ENCODE data around the gene MPP2. TPM values are rescaled to one million over a fixed set of nuclear protein-coding genes. Genes with fewer than 3 reads are reported as not detected.
A peak's percentile ranks its signal among the peaks of the same experiment; 100 is the strongest.

The MPP2 gene
- total and polyA plus RNA-seq, 9 of the 15 experiments (the other 6 are each of a cell fraction or from before 2014, with no cell fraction given) = 0.04 to 1.0 (median 0.24) TPM

- Histone ChIP-seq H3K79me2 (ENCODE audit: control insufficient read depth, insufficient read depth, low read length) (no peaks in the 10 kb centered on the region), H3K27me3 (ENCODE audit: control insufficient read depth in 2 of 2, insufficient read depth in 2 of 2, low read length in 2 of 2) (peaks cover 12 to 44% of the 10 kb centered on the region in 2 experiments; a peak in 4 of 5 replicates), H3K27ac (ENCODE audit: extremely low read depth, low read depth, low read length) (no peak overlapping the region), H3K4me1 (replicated peaks in 1 of 2; ENCODE audit: control insufficient read depth in 2 of 2, insufficient read depth in 2 of 2, low read length in 2 of 2) (peaks cover 0 to 3% of the 10 kb centered on the region in 2 experiments; a peak in 4 of 5 replicates), H2AFZ (ENCODE audit: low read depth, low read length) (no peak overlapping the region), H3K36me3 (ENCODE audit: control insufficient read depth, insufficient read depth, low read length) (no peaks in the 10 kb centered on the region), H3K9me3 (replicated peaks; ENCODE audit: control insufficient read depth, insufficient read depth, low read depth, low read length) (no peaks in the 10 kb centered on the region), H3K4me3 (no peak overlapping the region), H3K9me1 (ENCODE audit: control insufficient read depth, insufficient read depth, low read length) (no peaks in the 10 kb centered on the region), H3K9ac (ENCODE audit: insufficient read depth in 1 of 2, low read depth in 2 of 2, low read length in 2 of 2) (no peak overlapping the region), H4K20me1 (replicated peaks; ENCODE audit: control insufficient read depth, insufficient read depth, low read length) (no peaks in the 10 kb centered on the region), H3K4me2 (ENCODE audit: insufficient read depth, low read length) (no peak overlapping the region)
- intact Hi-C loops (cut with micrococcal nuclease) (no loop called here), in situ Hi-C loops (cut with MboI) (loop anchor here (25.0 kb wide), 1 partner anchor 404 kb away; the partner anchor contains the start of gene GRN)
- ATAC-seq = no peak
- no TSS peak for BruUV-seq (replicated peaks)
- ChIA-PET CTCF (ENCODE audit: low intra/inter-chr PET ratio) (no interaction called here), POLR2A (no interaction called here)
- 24% methylated on average over 4 of the region's 4 CpGs for WGBS (ENCODE audit: insufficient coverage, low coverage, missing lambda C conversion rate)
- no peak for DNase-seq (ENCODE audit: extremely low read depth in 1 of 4, low spot score in 3 of 4)
- no peak for FAIRE-seq
- TF ChIP-seq ZNF639 (CRISPR knock-in tag; conservative IDR thresholded peaks at IDR 0.05 in 1 of 2, IDR thresholded peaks at IDR 0.05 in 1 of 2) (no peak), PRDM10 (IDR thresholded peaks at IDR 0.05; ENCODE audit: partially characterized antibody) (peak; percentile 82)
Measured at GRCh38 chr17:43932923-43933322, 25.6 kb upstream of the MPP2 start.

All from K562 (cell line).